Left ventricle myocardium inferior (tissue), 1 donor: Measurements from ENCODE around the gene CCL22. TPM values are rescaled to one million over a fixed set of nuclear protein-coding genes. Genes with fewer than 3 reads are reported as not detected.
A peak's percentile ranks its signal among the peaks of the same experiment; 100 is the strongest.

Experiments
- DNase-seq: peaks from one replicate; pipeline ENCODE4 v3.0.0-alpha.2; 2020
- H3K27ac ChIP-seq: fragments of 200-600 bp; replicated peaks from 2 replicates; pipeline ENCODE4 v1.8.0; 2021
- H3K27me3 ChIP-seq: fragments of 200-600 bp; 2 replicates; pipeline ENCODE4 v1.8.0; 2021; ENCODE audit warnings: low read depth
- H3K36me3 ChIP-seq: fragments of 200-600 bp; 2 replicates; pipeline ENCODE4 v1.8.0; 2021
- H3K4me1 ChIP-seq: fragments of 200-600 bp; 2 replicates; pipeline ENCODE4 v1.8.0; 2021
- H3K4me3 ChIP-seq: fragments of 200-600 bp; 2 replicates; pipeline ENCODE4 v1.8.0; 2021; ENCODE audit warnings: mild to moderate bottlenecking, moderate library complexity
- H3K9me3 ChIP-seq: fragments of 200-600 bp; replicated peaks from 2 replicates; pipeline ENCODE4 v1.8.0; 2021
- intact Hi-C: fragments of 100-400 bp; cut with micrococcal nuclease; formaldehyde crosslinking; loops from one replicate; pipeline ENCODE4 v1.11.0; 2022
- long read RNA-seq: library from polyadenylated mRNA; unstranded; transcript quantifications from one replicate; pipeline ENCODE4 v2.0.0, GENCODE V29; 2021
- total RNA-seq: library from RNA; stranded (reverse); fragmentation: NEBNext Ultra II Directional; extraction: Animal tissue kit (Norgen Biotek cat#: 25700); gene quantifications from one replicate; pipeline ENCODE4 v1.2.1, GENCODE V29; 2021
- TF ChIP-seq, protein P1 (sequence below): fragments of 200-600 bp; IDR thresholded peaks from 2 replicates; pipeline ENCODE4 v1.8.0; 2021; ENCODE audit warnings: antibody characterized with exemption, mild to moderate bottlenecking, borderline replicate concordance
- donor health status: DM: no; HTN: yes; CAD: no; lungs with severe emphysema.

CCL22 gene, protein sequence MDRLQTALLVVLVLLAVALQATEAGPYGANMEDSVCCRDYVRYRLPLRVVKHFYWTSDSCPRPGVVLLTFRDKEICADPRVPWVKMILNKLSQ
- not detected for total RNA-seq
- long read RNA-seq: 0 reads

DNA sequence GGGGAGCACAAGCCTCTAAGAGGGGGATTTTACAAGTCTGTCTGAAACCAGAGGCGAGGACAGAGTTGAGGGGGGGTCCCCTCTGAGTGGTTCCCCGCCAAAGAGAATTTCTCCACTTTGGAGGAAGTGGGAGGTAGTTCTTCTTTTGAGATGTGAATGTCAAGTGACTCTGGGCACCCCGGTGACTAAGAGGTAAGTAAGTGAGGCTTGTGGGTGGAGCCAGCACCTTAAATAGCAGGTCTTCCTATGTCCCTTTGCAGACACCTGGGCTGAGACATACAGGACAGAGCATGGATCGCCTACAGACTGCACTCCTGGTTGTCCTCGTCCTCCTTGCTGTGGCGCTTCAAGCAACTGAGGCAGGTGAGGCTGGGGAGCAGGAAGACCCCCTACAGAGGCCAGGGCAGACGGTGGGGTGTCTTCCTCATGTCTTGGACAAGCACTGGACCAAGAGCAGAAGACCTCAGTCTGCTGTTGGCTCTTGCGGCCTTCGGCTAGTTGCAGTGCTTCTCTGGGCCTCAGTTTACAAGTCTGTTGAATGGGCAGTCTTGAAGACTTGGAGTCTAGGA, at the start of gene CCL22:
Gene CCL22, plus strand, starts transcription at position 257 of the 569 bp plus-strand sequence. Its CDS starts 34 bp downstream, at position 291.
- H3K27me3 ChIP-seq: no peaks in the 10 kb centered on the region
- H3K4me1 ChIP-seq: no peaks in the 10 kb centered on the region
- no peak within 1 kb of the TSS for H3K4me3 ChIP-seq
- H3K9me3 ChIP-seq: no peaks in the 10 kb centered on the region
- H3K36me3 ChIP-seq: no peaks in the 10 kb centered on the region
- no peak within 1 kb of the TSS for H3K27ac ChIP-seq
- no peak for DNase-seq
- intact Hi-C loops: no loop called here
- TF ChIP-seq, protein P1, sequence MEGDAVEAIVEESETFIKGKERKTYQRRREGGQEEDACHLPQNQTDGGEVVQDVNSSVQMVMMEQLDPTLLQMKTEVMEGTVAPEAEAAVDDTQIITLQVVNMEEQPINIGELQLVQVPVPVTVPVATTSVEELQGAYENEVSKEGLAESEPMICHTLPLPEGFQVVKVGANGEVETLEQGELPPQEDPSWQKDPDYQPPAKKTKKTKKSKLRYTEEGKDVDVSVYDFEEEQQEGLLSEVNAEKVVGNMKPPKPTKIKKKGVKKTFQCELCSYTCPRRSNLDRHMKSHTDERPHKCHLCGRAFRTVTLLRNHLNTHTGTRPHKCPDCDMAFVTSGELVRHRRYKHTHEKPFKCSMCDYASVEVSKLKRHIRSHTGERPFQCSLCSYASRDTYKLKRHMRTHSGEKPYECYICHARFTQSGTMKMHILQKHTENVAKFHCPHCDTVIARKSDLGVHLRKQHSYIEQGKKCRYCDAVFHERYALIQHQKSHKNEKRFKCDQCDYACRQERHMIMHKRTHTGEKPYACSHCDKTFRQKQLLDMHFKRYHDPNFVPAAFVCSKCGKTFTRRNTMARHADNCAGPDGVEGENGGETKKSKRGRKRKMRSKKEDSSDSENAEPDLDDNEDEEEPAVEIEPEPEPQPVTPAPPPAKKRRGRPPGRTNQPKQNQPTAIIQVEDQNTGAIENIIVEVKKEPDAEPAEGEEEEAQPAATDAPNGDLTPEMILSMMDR: no peak

DNA sequence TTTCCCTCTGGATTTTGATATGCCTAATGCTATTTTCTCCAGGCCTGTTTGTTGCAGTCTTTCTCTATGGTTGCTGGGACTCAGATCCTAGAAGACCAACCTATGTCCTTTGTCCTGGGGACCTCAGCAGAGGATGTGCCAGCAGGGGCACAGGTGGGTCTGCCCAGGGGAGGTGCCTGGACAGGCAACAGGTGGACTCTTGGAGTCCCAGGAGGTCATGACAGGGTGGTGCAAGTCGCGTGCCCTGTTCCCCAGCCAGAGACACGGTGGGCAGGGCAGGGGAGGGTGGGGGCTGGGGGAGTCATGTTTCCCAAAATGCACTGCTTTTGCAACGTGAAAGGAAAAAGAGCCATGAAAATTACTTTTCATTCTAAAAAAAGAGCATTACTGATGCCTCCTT, 47.8 kb upstream of the CCL22 start:
- Histone ChIP-seq H3K27ac (peak overlapping the region; percentile 12), H3K36me3 (no peaks in the 10 kb centered on the region), H3K27me3 (peaks cover 4% of the 10 kb centered on the region), H3K4me1 (peaks cover 15% of the 10 kb centered on the region), H3K9me3 (no peaks in the 10 kb centered on the region), H3K4me3 (no peak overlapping the region)
- DNase-seq: no peak
- TF ChIP-seq, protein P1: no peak
- intact Hi-C loops: no loop called here

DNA sequence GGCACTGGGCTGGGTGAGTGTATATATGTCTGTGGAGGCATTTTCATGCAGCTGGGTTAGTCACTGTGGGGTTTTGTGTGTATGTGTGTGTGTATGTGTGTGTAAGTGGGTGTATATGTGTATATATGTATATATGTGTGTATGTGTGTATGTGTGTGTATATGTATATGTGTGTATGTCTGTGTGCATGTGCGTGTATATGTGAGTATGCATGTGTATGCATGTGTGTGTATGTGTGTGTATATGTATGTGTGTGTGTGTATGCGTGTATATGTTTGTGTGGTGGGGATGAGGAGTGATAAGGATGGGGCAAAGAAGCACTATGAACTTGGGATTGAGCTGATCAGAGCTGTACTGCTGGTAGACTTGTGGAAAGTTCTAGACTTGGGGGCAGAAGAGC, 45.1 kb upstream of the CCL22 start:
- TF ChIP-seq, protein P1: no peak
- Histone ChIP-seq H3K27me3 (no peaks in the 10 kb centered on the region), H3K4me1 (peaks cover 41% of the 10 kb centered on the region), H3K4me3 (no peak overlapping the region), H3K27ac (no peak overlapping the region), H3K9me3 (no peaks in the 10 kb centered on the region), H3K36me3 (no peaks in the 10 kb centered on the region)
- intact Hi-C loops: no loop called here
- no peak for DNase-seq

DNA sequence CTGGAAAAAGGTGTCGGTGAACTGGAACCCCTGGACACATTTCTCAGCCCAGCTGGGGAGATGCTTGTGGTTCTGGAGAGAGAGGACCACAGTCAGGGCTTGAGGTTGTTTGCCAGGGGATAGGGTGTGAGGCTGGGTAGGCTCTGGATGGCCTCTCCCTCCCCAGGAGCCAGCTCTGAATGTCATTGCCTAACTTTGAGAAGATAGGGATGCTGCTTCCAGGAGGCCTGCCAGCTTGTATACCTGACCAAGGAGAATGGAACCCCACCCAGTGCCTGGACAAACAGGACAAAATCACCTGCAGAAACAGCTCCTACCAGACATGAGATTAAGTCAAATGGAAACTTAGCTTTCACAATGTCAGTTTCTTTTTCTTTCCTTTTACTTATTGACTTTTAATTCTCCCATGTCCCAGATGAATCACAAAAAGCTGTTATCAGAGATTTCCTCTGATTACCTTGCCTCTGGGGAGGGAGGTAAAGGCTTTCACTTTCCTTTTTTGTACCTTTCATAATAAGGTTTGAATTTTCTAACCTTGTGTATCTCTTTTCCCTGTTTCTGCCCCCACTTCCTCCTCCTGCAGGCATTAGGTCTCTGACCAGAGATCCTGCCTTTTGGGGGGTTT, 44.3 kb upstream of the CCL22 start:
- Histone ChIP-seq H3K27ac (peak overlapping the region; percentile 52), H3K36me3 (no peaks in the 10 kb centered on the region), H3K4me1 (peaks cover 45% of the 10 kb centered on the region), H3K27me3 (no peaks in the 10 kb centered on the region), H3K4me3 (no peak overlapping the region), H3K9me3 (no peaks in the 10 kb centered on the region)
- intact Hi-C loops: no loop called here
- DNase-seq: no peak
- TF ChIP-seq, protein P1: no peak

DNA sequence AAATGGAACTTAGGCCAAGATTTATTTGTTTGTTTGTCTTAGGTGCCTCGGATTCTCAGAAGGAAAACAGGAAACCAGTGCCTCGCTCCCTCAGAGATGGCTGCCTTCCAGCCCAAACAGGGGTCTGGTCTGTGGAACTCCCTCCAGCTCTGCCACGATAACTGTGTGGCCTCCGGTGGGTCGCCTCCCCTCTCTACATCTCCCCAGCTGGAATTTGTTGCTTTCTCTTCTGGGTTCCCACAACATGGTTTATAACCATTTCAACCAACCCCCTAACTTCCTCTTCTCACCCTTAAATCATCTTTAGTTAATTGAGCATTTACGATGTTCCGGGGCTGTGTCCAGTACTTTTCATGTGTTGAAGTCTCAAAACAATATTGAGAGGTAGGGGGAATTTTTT, 43.2 kb upstream of the CCL22 start:
- no peaks in the 10 kb centered on the region for H3K36me3 ChIP-seq
- H3K27me3 ChIP-seq: no peaks in the 10 kb centered on the region
- intact Hi-C loops: no loop called here
- H3K4me1 ChIP-seq: peaks cover 45% of the 10 kb centered on the region
- H3K27ac ChIP-seq: peak overlapping the region; percentile 52
- no peaks in the 10 kb centered on the region for H3K9me3 ChIP-seq
- no peak overlapping the region for H3K4me3 ChIP-seq
- no peak for DNase-seq
- TF ChIP-seq, protein P1: no peak
